Activated CD4-positive, alpha-beta T cell treated with anti-CD3 and anti-CD28 coated beads, Interleukin-2, amount 10 ng/mL, durations not matched to agents 24 days and 14 days (primary cell): ENCODE data around the gene IGFBP5. TPM values are rescaled to one million over a fixed set of nuclear protein-coding genes. Genes with fewer than 3 reads are reported as not detected.

Experiments used
- DNase-seq: peaks from one replicate; pipeline ENCODE4 v3.0.0; 2022
- H3K27ac Mint-ChIP-seq: one replicate; pipeline ENCODE4 v1.8.0; 2022; ENCODE audit warnings: mild to moderate bottlenecking, mixed read lengths
- H3K27me3 Mint-ChIP-seq: one replicate; pipeline ENCODE4 v1.8.0; 2022; ENCODE audit warnings: mixed read lengths
- H3K36me3 Mint-ChIP-seq: one replicate; pipeline ENCODE4 v1.8.0; 2022; ENCODE audit warnings: low read depth, mild to moderate bottlenecking, mixed read lengths
- H3K4me1 Mint-ChIP-seq: one replicate; pipeline ENCODE4 v1.8.0; 2021; ENCODE audit warnings: mixed read lengths
- H3K4me3 Mint-ChIP-seq: one replicate; pipeline ENCODE4 v1.8.0; 2022; ENCODE audit warnings: mild to moderate bottlenecking, moderate library complexity, mixed read lengths
- H3K9me3 Mint-ChIP-seq: one replicate; pipeline ENCODE4 v1.8.0; 2021; ENCODE audit warnings: mixed read lengths
- intact Hi-C: fragments of 100-400 bp; cut with micrococcal nuclease; formaldehyde crosslinking; loops from one replicate; pipeline ENCODE4 v1.15.1; 2023
- total RNA-seq: library from RNA; stranded (reverse); gene quantifications from 2 replicates; pipeline ENCODE4 v1.2.3, GENCODE V29; 2022

IGFBP5 gene
- total RNA-seq, 1 donor from 2014 or later, result not detected

DNA sequence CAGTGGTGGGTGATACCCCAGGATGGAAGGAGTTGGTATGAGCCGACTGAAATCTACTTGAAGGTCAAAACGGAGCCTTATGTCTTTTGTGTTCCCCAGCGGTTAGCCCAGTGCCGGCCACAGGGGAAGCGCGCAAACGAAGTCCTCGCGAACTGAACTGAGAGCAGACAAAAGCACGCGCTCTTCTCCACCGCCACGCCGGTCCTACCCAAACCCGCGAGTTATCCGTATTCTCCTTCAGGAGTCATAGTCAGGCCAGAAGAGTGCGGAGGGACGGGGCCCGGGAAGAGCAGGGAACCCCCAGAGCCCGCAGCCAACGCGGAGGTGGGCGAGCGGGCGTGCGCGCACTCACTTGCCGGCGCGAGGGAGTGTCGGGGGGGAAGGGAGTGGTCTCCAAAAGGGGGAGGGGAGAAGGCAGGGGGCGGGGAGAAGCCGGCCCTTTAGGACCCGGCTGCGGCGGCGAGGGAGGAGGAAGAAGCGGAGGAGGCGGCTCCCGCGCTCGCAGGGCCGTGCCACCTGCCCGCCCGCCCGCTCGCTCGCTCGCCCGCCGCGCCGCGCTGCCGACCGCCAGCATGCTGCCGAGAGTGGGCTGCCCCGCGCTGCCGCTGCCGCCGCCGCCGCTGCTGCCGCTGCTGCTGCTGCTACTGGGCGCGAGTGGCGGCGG, 62.3 kb downstream of the IGFBP5 start, which contains the start of gene IGFBP2:
IGFBP2 (plus strand) TSS at position 469 of the 664 bp plus-strand sequence; CDS start at position 573, 104 bp downstream.
- intact Hi-C loops, result loop anchor here (1.0 kb wide), 1 partner anchor 27 kb away; no protein-coding TSS in a partner anchor

DNA sequence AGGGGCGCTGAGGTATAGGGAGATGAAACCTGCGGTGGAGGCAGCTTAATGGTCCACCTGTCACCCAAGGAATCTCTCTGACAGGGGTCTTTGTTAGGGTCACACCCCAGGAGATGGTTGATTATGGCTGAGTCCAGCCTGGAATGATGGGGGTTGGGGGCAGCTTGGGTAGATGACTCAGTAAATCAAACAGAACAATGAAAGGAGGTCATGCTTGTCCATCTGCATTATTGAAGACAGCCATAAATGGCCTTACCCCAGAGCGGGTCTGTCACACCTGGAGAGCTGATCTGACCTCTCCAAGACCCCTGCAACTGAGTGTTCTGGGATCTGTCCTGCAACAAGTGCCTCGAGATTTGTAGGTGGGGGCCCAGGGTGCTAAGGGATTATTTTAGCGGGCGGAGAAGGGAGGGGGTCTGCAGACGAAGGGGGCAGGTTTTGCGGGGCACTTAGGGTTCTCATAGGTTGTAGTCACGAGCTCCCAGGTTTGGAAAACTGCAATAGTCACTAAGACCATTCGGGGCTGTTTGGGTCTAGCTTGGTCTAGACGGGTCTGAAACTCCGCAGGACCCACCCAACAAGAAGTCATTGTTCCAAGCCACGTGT, 62.9 kb downstream of the IGFBP5 start:
- H3K9me3 Mint-ChIP-seq, result no peaks in the 10 kb centered on the region
- peak overlapping the region; percentile 89 for H3K4me3 Mint-ChIP-seq
- peaks cover 14% of the 10 kb centered on the region for H3K36me3 Mint-ChIP-seq
- DNase-seq, result no peak
- H3K27me3 Mint-ChIP-seq, result peaks cover 79% of the 10 kb centered on the region
- peaks cover 28% of the 10 kb centered on the region for H3K4me1 Mint-ChIP-seq
- H3K27ac Mint-ChIP-seq, result no peak overlapping the region
- intact Hi-C loops, result no loop called here

More for the DNA sequence above, 62.3 kb downstream of the IGFBP5 start, which contains the start of gene IGFBP2:
- Mint-ChIP-seq H3K36me3 (peaks cover 16% of the 10 kb centered on the region), H3K27me3 (peaks cover 74% of the 10 kb centered on the region), H3K4me3 (peak within 1 kb of the TSS; percentile 95), H3K9me3 (no peaks in the 10 kb centered on the region), H3K27ac (peak within 1 kb of the TSS; percentile 78), H3K4me1 (peaks cover 29% of the 10 kb centered on the region)
- peak; percentile 83 for DNase-seq

DNA sequence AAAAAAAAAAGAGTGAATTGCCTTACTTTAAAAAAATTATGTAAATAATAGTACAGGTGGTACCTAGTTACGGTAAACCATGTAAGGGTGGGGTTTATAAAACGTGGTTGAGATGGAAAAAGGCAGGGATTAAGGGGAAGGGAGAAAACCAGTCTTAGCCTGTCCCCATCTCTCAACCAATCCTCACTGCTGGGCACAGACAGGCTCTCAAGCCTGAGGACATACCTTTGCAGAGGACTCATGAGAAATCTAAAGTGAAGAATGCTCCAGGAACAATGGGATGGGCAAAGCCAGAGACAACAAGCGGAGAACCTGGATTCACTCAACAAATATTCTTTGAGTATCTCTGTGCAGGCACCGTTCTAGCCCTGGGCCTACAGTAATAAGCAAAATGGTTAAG, 65.6 kb downstream of the IGFBP5 start:
- Mint-ChIP-seq H3K27me3 (peaks cover 68% of the 10 kb centered on the region), H3K4me1 (peaks cover 11% of the 10 kb centered on the region), H3K9me3 (no peaks in the 10 kb centered on the region), H3K27ac (no peak overlapping the region), H3K36me3 (peaks cover 5% of the 10 kb centered on the region), H3K4me3 (no peak overlapping the region)
- no peak for DNase-seq
- intact Hi-C loops, result no loop called here

DNA sequence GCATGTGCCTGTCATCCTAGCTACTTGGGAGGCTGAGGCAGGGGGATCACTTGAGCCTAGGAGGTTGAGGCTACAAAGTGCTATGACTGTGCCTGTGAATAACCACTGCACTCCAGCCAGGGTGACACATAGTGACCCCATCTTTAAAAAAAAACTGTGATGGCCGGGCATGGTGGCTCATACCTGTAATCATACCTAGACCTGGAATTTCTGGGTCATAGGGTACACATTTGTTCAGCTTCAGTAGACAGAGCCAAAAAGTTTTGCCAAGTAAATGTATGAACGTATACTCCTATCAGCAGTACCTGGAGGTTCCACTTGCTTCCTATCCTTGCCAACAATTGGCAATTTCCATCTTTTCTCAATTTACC, 68.5 kb downstream of the IGFBP5 start:
- peaks cover 50% of the 10 kb centered on the region for H3K27me3 Mint-ChIP-seq
- no peaks in the 10 kb centered on the region for H3K36me3 Mint-ChIP-seq
- intact Hi-C loops, result no loop called here
- no peak overlapping the region for H3K4me3 Mint-ChIP-seq
- no peak overlapping the region for H3K27ac Mint-ChIP-seq
- H3K4me1 Mint-ChIP-seq, result no peaks in the 10 kb centered on the region
- DNase-seq, result no peak
- no peaks in the 10 kb centered on the region for H3K9me3 Mint-ChIP-seq

DNA sequence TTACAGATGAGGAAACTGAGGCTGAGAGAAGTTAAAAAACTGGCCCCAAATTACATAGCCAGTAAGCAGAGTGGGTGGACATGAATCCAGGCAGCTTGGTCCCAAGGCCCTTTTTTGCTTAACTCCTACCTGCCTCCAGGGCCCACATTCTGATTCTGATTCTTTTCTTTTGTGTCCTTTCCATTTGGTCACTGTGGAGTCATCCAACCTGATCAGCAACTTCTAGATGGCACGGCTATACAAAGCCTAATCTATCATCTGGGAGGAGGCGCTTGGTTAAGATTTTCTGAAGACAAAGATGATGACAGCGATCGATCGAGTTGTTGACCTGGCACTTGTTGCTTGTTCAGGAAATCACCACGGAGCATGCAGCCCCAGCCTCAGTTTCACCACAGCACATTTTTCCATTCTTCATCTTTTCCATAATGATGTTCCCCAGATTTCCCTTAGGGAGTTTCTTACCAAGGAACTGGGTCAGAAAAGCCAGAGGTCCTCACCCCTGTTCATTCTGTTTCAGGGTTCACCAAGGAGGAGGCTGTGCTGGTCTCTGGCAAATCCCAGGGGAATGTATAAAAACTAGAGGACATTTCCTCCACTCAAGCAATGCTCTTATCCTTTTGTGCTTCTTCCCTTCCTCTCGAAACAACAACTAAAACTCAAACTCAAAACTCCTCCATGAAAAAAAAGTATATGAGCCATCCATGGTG, 69.0 kb downstream of the IGFBP5 start:
- H3K4me3 Mint-ChIP-seq, result no peak overlapping the region
- intact Hi-C loops, result no loop called here
- H3K27me3 Mint-ChIP-seq, result peaks cover 45% of the 10 kb centered on the region
- H3K4me1 Mint-ChIP-seq, result no peaks in the 10 kb centered on the region
- no peak overlapping the region for H3K27ac Mint-ChIP-seq
- no peak for DNase-seq
- no peaks in the 10 kb centered on the region for H3K36me3 Mint-ChIP-seq
- H3K9me3 Mint-ChIP-seq, result no peaks in the 10 kb centered on the region

DNA sequence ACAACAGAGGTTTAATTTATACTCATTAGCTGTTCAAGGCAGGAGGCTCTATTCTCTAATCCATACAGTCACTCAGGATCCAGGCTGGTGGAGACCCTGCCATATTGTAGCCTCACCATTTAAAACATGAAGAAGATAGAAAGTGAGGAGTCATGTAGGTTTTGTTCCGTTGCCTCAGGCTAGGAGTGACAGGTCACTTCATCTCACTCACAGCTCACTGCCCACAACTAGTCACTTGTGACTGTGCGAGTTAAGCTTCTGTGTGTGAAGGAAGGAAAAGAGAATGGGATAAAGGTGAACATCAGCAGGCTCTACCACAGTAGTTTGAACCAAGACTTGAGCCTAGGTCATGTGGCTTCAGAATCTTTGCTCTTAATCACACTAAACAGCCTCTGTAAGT, 71.1 kb downstream of the IGFBP5 start:
- H3K4me1 Mint-ChIP-seq, result peaks cover 8% of the 10 kb centered on the region
- H3K27me3 Mint-ChIP-seq, result peaks cover 34% of the 10 kb centered on the region
- H3K4me3 Mint-ChIP-seq, result no peak overlapping the region
- intact Hi-C loops, result no loop called here
- no peaks in the 10 kb centered on the region for H3K36me3 Mint-ChIP-seq
- H3K9me3 Mint-ChIP-seq, result no peaks in the 10 kb centered on the region
- no peak overlapping the region for H3K27ac Mint-ChIP-seq
- DNase-seq, result no peak

DNA sequence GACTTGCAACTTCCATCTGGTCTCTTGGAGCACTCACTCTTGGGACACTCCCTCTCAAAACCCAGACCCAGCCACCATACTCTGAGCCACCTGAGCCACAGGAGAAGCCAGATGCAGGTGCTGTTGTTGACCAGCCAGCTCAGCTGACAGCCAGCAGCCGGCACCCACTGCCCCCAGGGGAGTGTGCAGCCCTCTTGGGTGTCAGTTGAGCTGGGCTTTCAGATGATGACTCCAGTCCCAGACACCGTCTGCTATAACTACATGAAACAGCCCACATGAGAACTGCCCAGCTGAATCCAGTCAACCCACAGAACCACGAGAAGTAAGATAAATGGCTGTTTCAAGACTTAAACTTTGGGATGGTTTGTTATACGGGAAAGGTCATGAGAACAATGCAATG, 72.8 kb downstream of the IGFBP5 start:
- peaks cover 19% of the 10 kb centered on the region for H3K27me3 Mint-ChIP-seq
- no peaks in the 10 kb centered on the region for H3K36me3 Mint-ChIP-seq
- DNase-seq, result no peak
- H3K9me3 Mint-ChIP-seq, result no peaks in the 10 kb centered on the region
- peaks cover 13% of the 10 kb centered on the region for H3K4me1 Mint-ChIP-seq
- H3K27ac Mint-ChIP-seq, result no peak overlapping the region
- H3K4me3 Mint-ChIP-seq, result no peak overlapping the region
- intact Hi-C loops, result no loop called here

Other genes starting within 250 kb of the IGFBP5 start
- gene RPL37A, start 196.7 kb downstream of the IGFBP5 start, total RNA-seq, result 3,125 and 3,168 TPM in 2 replicates
- 33.5 and 42.4 TPM in 2 replicates for gene IGFBP2, start 62.1 kb downstream of the IGFBP5 start, total RNA-seq
- gene TNP1, start 164.5 kb upstream of the IGFBP5 start, total RNA-seq, result not detected in 2 replicates